OCI-LY1 (cell line): Measurements from ENCODE around the gene MYO1A.

Source experiments
- CTCF ChIP-seq: fragments of 200-600 bp; sonication (generic), shearing (Covaris generic); IDR thresholded peaks from 2 replicates; pipeline ENCODE4 v1.5.1; 2017; ENCODE audit warnings: mild to moderate bottlenecking, antibody characterized with exemption, low read length, moderate library complexity, mixed read lengths
- EZH2 ChIP-seq: fragments of 200-600 bp; sonication (generic), shearing (Covaris generic); IDR thresholded peaks from 2 replicates; pipeline ENCODE4 v1.8.0; 2017; ENCODE audit warnings: borderline replicate concordance, mixed run types, mild to moderate bottlenecking, antibody characterized with exemption, low read length, moderate library complexity, mixed read lengths

DNA sequence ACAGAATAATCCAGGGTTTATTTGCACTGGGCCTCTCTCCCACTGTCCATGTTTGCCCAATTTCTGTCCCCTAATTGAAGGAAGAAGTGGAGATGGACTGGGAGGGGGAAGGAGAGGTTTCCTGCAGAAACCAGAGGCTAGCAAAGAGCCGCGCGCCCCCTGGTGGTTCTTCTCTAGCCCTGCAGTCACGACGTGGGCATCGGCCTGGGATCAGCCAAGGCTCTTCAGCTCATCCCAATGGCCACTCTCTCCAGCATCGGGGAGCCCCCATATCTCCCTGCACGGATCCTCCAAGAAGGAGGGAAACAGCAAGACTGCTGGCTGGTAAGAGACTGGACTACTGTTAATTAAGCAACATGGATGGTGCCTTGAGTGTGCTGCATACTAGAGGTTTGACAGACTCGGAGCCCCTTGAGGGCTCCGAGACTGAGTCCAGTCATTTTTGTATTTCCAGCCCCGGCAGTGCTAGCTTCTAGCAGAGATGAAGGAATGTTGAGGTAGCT, 62.3 kb downstream of the MYO1A start:
- peak; percentile 88 for TF ChIP-seq CTCF
- no peak for TF ChIP-seq EZH2
